Measurements from ENCODE around the gene RCE1.
"Not testable (repeated sequence)": the region's sequence is repeated elsewhere in the genome, so short reads cannot be mapped to it uniquely, and the experiment has no call there.

RCE1 gene

DNA sequence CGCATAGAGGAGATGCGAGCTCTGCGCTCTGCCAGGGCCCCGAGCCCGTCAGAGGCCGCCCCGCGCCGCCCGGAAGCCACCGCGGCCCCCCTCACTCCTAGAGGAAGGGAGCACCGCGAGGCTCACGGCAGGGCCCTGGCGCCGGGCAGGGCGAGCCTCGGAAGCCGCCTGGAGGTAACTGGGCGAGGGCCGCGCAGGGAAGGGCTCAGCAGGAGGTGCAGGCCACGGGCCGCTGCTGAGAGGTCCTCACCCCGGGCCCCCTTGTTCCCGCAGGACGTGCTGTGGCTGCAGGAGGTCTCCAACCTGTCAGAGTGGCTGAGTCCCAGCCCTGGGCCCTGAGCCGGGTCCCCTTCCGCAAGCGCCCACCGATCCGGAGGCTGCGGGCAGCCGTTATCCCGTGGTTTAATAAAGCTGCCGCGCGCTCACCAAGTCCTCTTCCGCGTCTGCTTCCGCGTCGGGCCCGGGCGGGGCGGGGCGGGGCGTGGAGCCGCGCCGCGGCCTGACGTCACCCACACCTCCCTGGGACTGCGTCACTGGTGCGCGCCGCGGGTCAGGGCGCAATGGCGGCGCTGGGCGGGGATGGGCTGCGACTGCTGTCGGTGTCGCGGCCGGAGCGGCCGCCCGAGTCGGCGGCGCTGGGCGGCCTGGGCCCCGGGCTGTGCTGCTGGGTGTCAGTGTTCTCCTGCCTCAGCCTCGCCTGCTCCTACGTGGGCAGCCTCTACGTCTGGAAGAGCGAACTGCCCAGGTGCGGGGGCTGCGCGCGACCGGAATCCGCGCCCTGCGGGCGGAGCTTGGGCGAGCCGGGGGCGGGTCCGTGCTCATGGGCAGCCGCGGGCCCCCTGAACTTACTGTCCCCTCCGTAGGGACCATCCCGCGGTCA lies at the start of gene RCE1:
TSS of gene RCE1 (plus strand) at position 546 of the 880 bp plus-strand sequence. CDS start at position 561, 15 bp downstream.
- H3K27ac ChIP-seq = peak within 1 kb of the TSS; percentile 94
- peak; percentile 89 for DNase-seq
- peaks cover 34% of the 10 kb centered on the region for H3K36me3 ChIP-seq
- no peaks in the 10 kb centered on the region for H3K9me3 ChIP-seq (ENCODE audit: severe bottlenecking)
- H3K27me3 ChIP-seq (ENCODE audit: insufficient read depth, low read depth, severe bottlenecking) = no peaks in the 10 kb centered on the region
- peak within 1 kb of the TSS; percentile 71 for H3K4me3 ChIP-seq (ENCODE audit: low read depth, low read length)
- TF ChIP-seq, protein P1, sequence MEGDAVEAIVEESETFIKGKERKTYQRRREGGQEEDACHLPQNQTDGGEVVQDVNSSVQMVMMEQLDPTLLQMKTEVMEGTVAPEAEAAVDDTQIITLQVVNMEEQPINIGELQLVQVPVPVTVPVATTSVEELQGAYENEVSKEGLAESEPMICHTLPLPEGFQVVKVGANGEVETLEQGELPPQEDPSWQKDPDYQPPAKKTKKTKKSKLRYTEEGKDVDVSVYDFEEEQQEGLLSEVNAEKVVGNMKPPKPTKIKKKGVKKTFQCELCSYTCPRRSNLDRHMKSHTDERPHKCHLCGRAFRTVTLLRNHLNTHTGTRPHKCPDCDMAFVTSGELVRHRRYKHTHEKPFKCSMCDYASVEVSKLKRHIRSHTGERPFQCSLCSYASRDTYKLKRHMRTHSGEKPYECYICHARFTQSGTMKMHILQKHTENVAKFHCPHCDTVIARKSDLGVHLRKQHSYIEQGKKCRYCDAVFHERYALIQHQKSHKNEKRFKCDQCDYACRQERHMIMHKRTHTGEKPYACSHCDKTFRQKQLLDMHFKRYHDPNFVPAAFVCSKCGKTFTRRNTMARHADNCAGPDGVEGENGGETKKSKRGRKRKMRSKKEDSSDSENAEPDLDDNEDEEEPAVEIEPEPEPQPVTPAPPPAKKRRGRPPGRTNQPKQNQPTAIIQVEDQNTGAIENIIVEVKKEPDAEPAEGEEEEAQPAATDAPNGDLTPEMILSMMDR (IDR thresholded peaks at IDR 0.05; ENCODE audit: low read depth, low read length) = no peak

DNA sequence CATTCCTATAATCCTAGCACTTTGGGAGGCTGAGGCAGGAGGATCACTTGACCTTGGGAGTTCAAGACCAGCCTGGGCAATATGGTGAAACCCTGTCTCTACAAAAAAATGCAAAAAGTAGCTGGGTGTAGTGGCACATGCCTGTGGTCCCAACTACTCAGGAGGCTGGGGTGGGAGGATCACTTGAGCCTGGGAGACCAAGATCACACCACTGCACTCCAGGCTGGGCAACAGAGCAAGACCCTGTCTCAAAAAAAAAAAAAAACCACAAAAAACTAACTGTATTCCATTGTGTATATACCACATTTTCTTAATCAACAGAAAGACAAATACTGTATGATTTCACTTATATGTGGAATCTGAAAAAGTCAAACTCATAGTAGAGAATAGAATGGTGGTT lies 43.4 kb upstream of the RCE1 start:
- H3K27ac ChIP-seq; H3K27me3 ChIP-seq (ENCODE audit: insufficient read depth, low read depth, severe bottlenecking); H3K9me3 ChIP-seq (ENCODE audit: severe bottlenecking); H3K4me3 ChIP-seq (ENCODE audit: low read depth, low read length); DNase-seq; H3K36me3 ChIP-seq: not testable (repeated sequence)

DNA sequence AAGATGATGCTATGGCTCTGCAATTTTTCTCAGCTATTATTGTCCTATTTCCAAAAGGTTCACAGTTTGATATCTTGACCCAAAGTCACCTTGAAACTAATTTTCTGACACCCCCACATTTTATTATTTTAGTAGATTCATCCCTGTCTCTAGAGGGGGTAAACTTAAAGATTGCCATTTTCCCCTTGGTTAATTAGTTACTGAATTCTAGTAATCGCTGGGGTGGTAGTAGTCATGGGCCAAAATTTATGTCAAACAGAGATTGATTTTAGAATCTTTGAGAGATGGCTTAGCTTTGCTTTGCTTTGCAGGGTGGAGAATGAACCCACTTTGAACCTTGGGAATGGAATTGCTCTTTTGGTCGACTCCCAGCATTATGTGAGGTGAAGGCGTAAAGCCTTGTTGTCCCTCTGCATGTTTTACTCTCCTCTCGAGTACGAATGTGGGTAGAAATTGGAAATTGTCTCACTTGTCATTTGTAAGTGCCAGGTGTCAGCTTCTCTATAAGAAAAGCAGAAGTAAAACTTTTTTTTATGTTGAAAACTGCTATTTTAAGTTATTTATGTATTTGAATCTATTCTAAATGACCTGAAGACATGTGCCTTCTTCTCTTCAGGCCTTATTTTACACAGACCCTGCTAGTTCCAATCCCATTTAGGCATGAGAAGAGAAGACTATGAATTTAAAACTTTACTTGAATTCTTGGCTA lies 42.4 kb upstream of the RCE1 start:
- TF ChIP-seq, protein P1 (IDR thresholded peaks at IDR 0.05; ENCODE audit: low read depth, low read length) = no peak
- H3K9me3 ChIP-seq (ENCODE audit: severe bottlenecking) = no peaks in the 10 kb centered on the region
- no peak overlapping the region for H3K4me3 ChIP-seq (ENCODE audit: low read depth, low read length)
- H3K27me3 ChIP-seq (ENCODE audit: insufficient read depth, low read depth, severe bottlenecking) = no peaks in the 10 kb centered on the region
- no peak overlapping the region for H3K27ac ChIP-seq
- DNase-seq = no peak
- peaks cover 8% of the 10 kb centered on the region; the same call in 1 of the 2 replicates for H3K36me3 ChIP-seq

DNA sequence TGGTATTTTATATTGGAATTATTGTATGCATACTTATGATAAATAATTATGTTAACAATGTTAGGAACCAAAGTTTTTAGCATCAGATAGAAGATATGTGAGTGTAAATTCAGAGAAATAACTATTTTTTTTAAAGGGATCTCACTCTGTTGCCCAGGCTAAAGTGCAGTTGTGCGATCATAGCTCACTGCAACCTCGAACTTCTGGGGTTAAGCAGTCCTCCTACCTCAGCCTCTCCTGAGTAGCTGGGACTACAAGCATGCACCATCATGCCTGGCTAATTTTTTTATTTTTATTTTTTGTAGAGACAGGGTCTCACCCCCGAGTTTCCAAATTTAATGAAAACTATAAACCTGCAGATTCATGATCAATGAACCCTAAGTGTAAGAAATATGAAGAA lies 33.6 kb upstream of the RCE1 start:
- H3K27ac ChIP-seq = no peak overlapping the region
- no peak for DNase-seq
- H3K27me3 ChIP-seq (ENCODE audit: insufficient read depth, low read depth, severe bottlenecking) = no peaks in the 10 kb centered on the region
- no peaks in the 10 kb centered on the region for H3K36me3 ChIP-seq
- H3K9me3 ChIP-seq (ENCODE audit: severe bottlenecking) = no peaks in the 10 kb centered on the region
- no peak overlapping the region for H3K4me3 ChIP-seq (ENCODE audit: low read depth, low read length)
- TF ChIP-seq, protein P1 (IDR thresholded peaks at IDR 0.05; ENCODE audit: low read depth, low read length) = no peak

- no peaks in the 10 kb centered on the region for H3K9me3 ChIP-seq (ENCODE audit: severe bottlenecking)
- TF ChIP-seq, protein P1 (IDR thresholded peaks at IDR 0.05; ENCODE audit: low read depth, low read length) = no peak
- H3K27me3 ChIP-seq (ENCODE audit: insufficient read depth, low read depth, severe bottlenecking) = no peaks in the 10 kb centered on the region
- no peak overlapping the region for H3K27ac ChIP-seq
- DNase-seq = no peak
- H3K4me3 ChIP-seq (ENCODE audit: low read depth, low read length) = no peak overlapping the region
- no peaks in the 10 kb centered on the region for H3K36me3 ChIP-seq
Measured at GRCh38 chr11:66810576-66811185, 32.6 kb upstream of the RCE1 start.

DNA sequence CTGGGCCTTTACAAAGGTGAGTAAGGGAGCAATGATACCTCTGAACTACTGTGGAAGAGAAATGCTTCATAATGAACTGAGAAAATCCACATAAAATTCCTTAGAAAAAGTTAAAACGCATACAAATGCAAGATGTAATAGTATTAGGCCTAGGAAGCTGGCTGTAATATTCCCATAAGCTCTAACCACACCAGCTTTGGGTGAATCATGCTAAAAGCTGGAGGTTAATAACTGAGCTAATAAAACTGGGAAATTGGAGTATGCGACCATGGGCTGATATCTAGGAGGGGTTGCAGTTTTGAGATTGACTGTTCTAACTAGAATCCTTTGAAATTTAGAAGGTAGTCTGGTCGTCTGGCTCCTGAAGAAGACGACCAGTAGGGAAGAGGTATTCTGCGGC lies 28.6 kb upstream of the RCE1 start:
- Histone ChIP-seq H3K27ac (no peak overlapping the region), H3K9me3 (ENCODE audit: severe bottlenecking) (no peaks in the 10 kb centered on the region), H3K36me3 (no peaks in the 10 kb centered on the region), H3K27me3 (ENCODE audit: insufficient read depth, low read depth, severe bottlenecking) (no peaks in the 10 kb centered on the region), H3K4me3 (ENCODE audit: low read depth, low read length) (no peak overlapping the region)
- TF ChIP-seq, protein P1 (IDR thresholded peaks at IDR 0.05; ENCODE audit: low read depth, low read length) = no peak
- DNase-seq = no peak
